Endothelial cell of umbilical vein (primary cell): ENCODE results near the gene DMD. TPM values are rescaled to one million over a fixed set of nuclear protein-coding genes. Genes with fewer than 3 reads are reported as not detected.

Experiments
- BruUV-seq: library from RNA; stranded (reverse); fragments of 400-500 nt; replicated peaks from 2 replicates; lab custom pipeline; 2021; lab: Mats Ljungman, UMichigan
- CTCF ChIA-PET: fragments of 300-600, 350-600 bp; sonication (Branson Sonifier 250); formaldehyde crosslinking; loops from one replicate; lab custom pipeline; 2021; ENCODE audit warnings: antibody characterized with exemption, inconsistent platforms; lab: Charles Lee
- POLR2A ChIA-PET: fragments of 300-600, 350-600 bp; sonication (Branson Sonifier 250); formaldehyde crosslinking; loops from one replicate; lab custom pipeline; 2021; ENCODE audit warnings: antibody characterized with exemption, inconsistent platforms; lab: Charles Lee
- DNase-seq: peaks from one replicate; pipeline ENCODE4 v3.0.0-alpha.2; 2011; ENCODE audit warnings: low read depth, low spot score
- FAIRE-seq: peaks from 2 replicates; lab custom pipeline; 2011; peaks lifted over from hg19 to GRCh38; lab: Jason Lieb, UNC
- H2AFZ ChIP-seq: 2 replicates; pipeline ENCODE4 v1.6.0; 2012; ENCODE audit warnings: low read depth, low read length, control low read depth, inconsistent platforms
- H3K27ac ChIP-seq: 2 replicates; pipeline ENCODE4 v1.5.1; 2011; ENCODE audit warnings: low read depth, mild to moderate bottlenecking, control low read depth, low read length, moderate library complexity; ENCODE audit not compliant: insufficient read depth
- H3K27me3 ChIP-seq, 2 experiments: 2 replicates each; pipeline versions ENCODE4 v1.6.0 to v1.6.1; 2011; ENCODE audit warnings: low read length in 2 of 2, mixed read lengths in 1 of 2; ENCODE audit not compliant: control insufficient read depth in 2 of 2, insufficient read depth in 2 of 2
- H3K36me3 ChIP-seq, 2 experiments: 2 replicates in 1 of 2; 3 replicates in 1 of 2; pipeline ENCODE4 v1.5.1; 2011; ENCODE audit warnings: low read length in 2 of 2, mild to moderate bottlenecking in 1 of 2, moderate library complexity in 1 of 2; ENCODE audit not compliant: control insufficient read depth in 2 of 2, insufficient read depth in 2 of 2; ENCODE audit errors: extremely low read depth in 1 of 2
- H3K4me1 ChIP-seq: 3 replicates; pipeline ENCODE4 v1.5.1; 2011; ENCODE audit warnings: mild to moderate bottlenecking, low read length; ENCODE audit not compliant: control insufficient read depth, insufficient read depth; ENCODE audit errors: extremely low read depth
- H3K4me2 ChIP-seq: 2 replicates; pipeline ENCODE4 v1.6.1; 2011; ENCODE audit warnings: low read length, control low read depth, mixed read lengths; ENCODE audit not compliant: insufficient read depth
- H3K4me3 ChIP-seq, 3 experiments: fragments of 200-600 bp in 1 of 3; sonication (generic), shearing (Covaris generic) in 1 of 3; replicated peaks in 1 of 3; 2 replicates each; pipeline ENCODE4 v1.5.1; 2011 to 2016; ENCODE audit warnings: control low read depth in 3 of 3, low read length in 3 of 3, mild to moderate bottlenecking in 2 of 3, inconsistent platforms in 1 of 3, low read depth in 1 of 3, moderate library complexity in 1 of 3; ENCODE audit not compliant: insufficient read depth in 1 of 3
- H3K79me2 ChIP-seq: 2 replicates; pipeline ENCODE4 v1.6.0; 2012; ENCODE audit warnings: low read length, inconsistent platforms; ENCODE audit not compliant: control insufficient read depth, insufficient read depth
- H3K9ac ChIP-seq: replicated peaks from 2 replicates; pipeline ENCODE3; 2011; ENCODE audit warnings: low read length, control low read depth; ENCODE audit not compliant: insufficient read depth; ENCODE audit errors: extremely low read depth
- H3K9me1 ChIP-seq: replicated peaks from 3 replicates; pipeline ENCODE4 v1.6.0; 2011; ENCODE audit warnings: mild to moderate bottlenecking, low read length; ENCODE audit not compliant: control insufficient read depth, insufficient read depth; ENCODE audit errors: extremely low read depth
- H3K9me3 ChIP-seq: replicated peaks from 2 replicates; pipeline ENCODE4 v1.5.1; 2012; ENCODE audit warnings: low read length, inconsistent platforms; ENCODE audit not compliant: control insufficient read depth, insufficient read depth
- H4K20me1 ChIP-seq: replicated peaks from 2 replicates; pipeline ENCODE3; 2011; ENCODE audit warnings: mild to moderate bottlenecking, low read length; ENCODE audit not compliant: control insufficient read depth, insufficient read depth; ENCODE audit errors: extremely low read depth
- CTCF ChIP-seq, 2 donors: IDR thresholded peaks; 1 replicate in 1 of 2; 2 replicates in 1 of 2; pipeline ENCODE4 v1.5.1; 2011; ENCODE audit warnings: low read length in 2 of 2, mild to moderate bottlenecking in 2 of 2, moderate library complexity in 2 of 2, control low read depth in 1 of 2, inconsistent platforms in 1 of 2, low read depth in 1 of 2; ENCODE audit not compliant: insufficient read depth in 1 of 2; ENCODE audit errors: extremely low read depth in 1 of 2
- EZH2 ChIP-seq: IDR thresholded peaks from 2 replicates; pipeline ENCODE4 v1.6.1; 2012; ENCODE audit warnings: borderline replicate concordance, low read depth, mild to moderate bottlenecking, moderate library complexity, low read length, inconsistent platforms; ENCODE audit not compliant: severe bottlenecking
- GATA2 ChIP-seq: IDR thresholded peaks from 2 replicates; pipeline ENCODE4 v1.7.0; 2011; ENCODE audit warnings: low read depth, mild to moderate bottlenecking, moderate library complexity, mixed read lengths, low read length; ENCODE audit not compliant: insufficient read length, insufficient read depth
- JUN ChIP-seq: IDR thresholded peaks from 2 replicates; pipeline ENCODE4 v1.6.1; 2011; ENCODE audit warnings: borderline replicate concordance, low read depth; ENCODE audit not compliant: insufficient read length, insufficient read depth
- MYC ChIP-seq: IDR thresholded peaks from one replicate; pipeline ENCODE4 v1.6.1; 2011; ENCODE audit warnings: mild to moderate bottlenecking, low read depth, low read length
- POLR2A ChIP-seq: IDR thresholded peaks from 2 replicates; pipeline ENCODE4 v1.6.1; 2012; ENCODE audit warnings: low read depth, mild to moderate bottlenecking, control low read depth, low read length
- POLR2AphosphoS5 ChIP-seq: IDR thresholded peaks from 2 replicates; pipeline ENCODE4 v1.6.1; 2012; ENCODE audit warnings: low read depth, mild to moderate bottlenecking, control low read depth, low read length, moderate library complexity; ENCODE audit not compliant: insufficient read depth
- dilution Hi-C: fragments of 300-500 bp; cut with MboI; formaldehyde crosslinking; loops from one replicate; pipeline ENCODE4 v1.15.0; 2019; ENCODE audit warnings: low sequenced_read_pairs; ENCODE audit not compliant: extremely low pct_ligation_motif_present
- intact Hi-C: fragments of 100-400 bp; cut with micrococcal nuclease; formaldehyde crosslinking; loops from one replicate; pipeline ENCODE4 v1.10.0; 2022
- polyA plus RNA-seq, 4 experiments: library from polyadenylated mRNA; depleted of rRNA in 3 of 4; stranded (reverse) in 3 of 4; unstranded in 1 of 4; fragments of >200 nt; gene quantifications; 2 replicates each; pipeline versions ENCODE4 v1.2.1 to v1.2.3, GENCODE V29; 2011 to 2012; ENCODE audit warnings: missing spikeins in 1 of 4
- total RNA-seq: library from RNA; stranded (reverse); gene quantifications from 2 replicates; pipeline ENCODE4 v1.2.3, GENCODE V29; 2021
- TF ChIP-seq, protein P1 (sequence below): IDR thresholded peaks from 2 replicates; pipeline ENCODE4 v1.6.1; 2011; ENCODE audit not compliant: insufficient read depth, insufficient read length

The DMD gene
- total and polyA plus RNA-seq, 2 donors (not counting 3 experiments of a cell fraction or from before 2014, with no cell fraction given) = 7.3 to 9.0 TPM

DNA sequence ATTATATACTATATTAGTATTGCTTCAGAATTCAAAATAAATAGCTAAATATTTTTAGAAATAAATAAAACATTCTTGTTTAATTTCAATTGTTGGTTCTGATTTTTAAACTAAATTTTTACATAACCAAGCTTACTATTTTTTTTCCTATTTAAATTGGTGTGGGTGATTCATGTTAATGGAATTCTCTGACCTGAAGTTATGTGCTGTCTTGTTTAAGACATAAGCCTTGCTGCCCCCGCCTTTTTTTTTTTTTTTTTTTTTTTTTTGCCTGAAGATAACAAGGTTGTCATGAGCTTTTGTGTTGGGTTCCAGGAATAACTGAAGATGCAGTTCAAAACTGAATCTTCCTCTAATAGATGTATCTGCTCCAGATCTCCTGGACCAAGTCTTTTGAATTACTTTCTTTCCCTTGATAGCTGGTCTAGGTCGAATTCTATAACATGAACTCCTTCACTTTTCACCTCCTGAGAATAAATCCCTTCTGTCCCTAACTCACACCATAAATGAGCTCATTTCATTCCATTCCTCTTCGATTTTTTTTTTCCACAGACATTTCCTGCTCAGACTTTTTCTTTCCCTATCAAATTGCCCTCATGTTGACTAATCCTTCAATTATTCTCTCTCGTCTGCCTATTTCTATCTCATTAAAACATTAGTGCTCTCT lies 1878.1 kb downstream of the DMD start:
- Histone ChIP-seq H3K27me3 (no peaks in the 10 kb centered on the region), H3K36me3 (no peaks in the 10 kb centered on the region), H3K4me2 (peak overlapping the region; percentile 8), H3K9ac (peak overlapping the region; percentile 51), H3K79me2 (no peaks in the 10 kb centered on the region), H3K9me1 (no peaks in the 10 kb centered on the region), H3K27ac (peak overlapping the region; percentile 55), H4K20me1 (no peaks in the 10 kb centered on the region), H3K4me1 (no peaks in the 10 kb centered on the region), H2AFZ (peak overlapping the region; percentile 34), H3K4me3 (no peak overlapping the region), H3K9me3 (no peaks in the 10 kb centered on the region)
- dilution Hi-C loops (no loop called here), intact Hi-C loops (loop anchor here (5.0 kb wide), 1 partner anchor 111 kb away; no protein-coding TSS in a partner anchor)
- BruUV-seq = TSS peak; percentile 52
- DNase-seq = peak; percentile 60
- ChIA-PET CTCF (interaction anchor here (0.6 to 1.0 kb wide), 3 partner anchors 90 to 598 kb away, joined by 3 read pairs; no protein-coding TSS in a partner anchor), POLR2A (no interaction called here)
- no peak for TF ChIP-seq POLR2A
- no peak for TF ChIP-seq CTCF (IDR thresholded peaks at IDR 0.05; ENCODE audit: extremely low read depth in 1 of 2, insufficient read depth in 1 of 2, low read depth in 1 of 2, low read length in 2 of 2)
- no peak for TF ChIP-seq JUN
- TF ChIP-seq MYC = no peak
- no peak for TF ChIP-seq POLR2AphosphoS5
- TF ChIP-seq, protein P1, sequence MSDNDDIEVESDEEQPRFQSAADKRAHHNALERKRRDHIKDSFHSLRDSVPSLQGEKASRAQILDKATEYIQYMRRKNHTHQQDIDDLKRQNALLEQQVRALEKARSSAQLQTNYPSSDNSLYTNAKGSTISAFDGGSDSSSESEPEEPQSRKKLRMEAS = no peak
- no peak for TF ChIP-seq EZH2
- TF ChIP-seq GATA2 = no peak
- FAIRE-seq = no peak
